Measurements from ENCODE around the gene RAB3C.
A peak's percentile ranks its signal among the peaks of the same experiment; 100 is the strongest.

GRCh38 chr5:58891086-58891970 is 308.5 kb downstream of the RAB3C start:
- TF ChIP-seq CTCF (IDR thresholded peaks at IDR 0.05): peak; percentile 57 to 83 (median 71)
- no peak for TF ChIP-seq POLR2A (IDR thresholded peaks at IDR 0.05)
